SK-N-SH (cell line): ENCODE results near the gene TARDBP. TPM values are rescaled to one million over a fixed set of nuclear protein-coding genes. Genes with fewer than 3 reads are reported as not detected.

ENCODE experiments used
- CTCF ChIA-PET: fragments of 300-600, 350-600 bp; formaldehyde crosslinking; extraction: SDS; loops from one replicate; lab custom pipeline; 2021; lab: Yijun Ruan, JAX
- POLR2A ChIA-PET: fragments of 350-600 bp; sonication (Branson Sonifier 250); formaldehyde crosslinking; extraction: SDS; loops from one replicate; lab custom pipeline; 2020; ENCODE audit warnings: antibody characterized with exemption, inconsistent platforms; lab: Yijun Ruan, JAX
- DNase-seq: peaks from one replicate; pipeline ENCODE4 v3.0.0; 2012
- H2AFZ ChIP-seq: fragments of 200-600 bp; sonication (generic); 2 replicates; pipeline ENCODE4 v1.8.1; 2016; ENCODE audit warnings: antibody characterized with exemption, mild to moderate bottlenecking, low read depth
- H3F3A ChIP-seq: fragments of 200-600 bp; sonication (generic); replicated peaks from 2 replicates; pipeline ENCODE3; 2016; ENCODE audit warnings: antibody characterized with exemption, mild to moderate bottlenecking; ENCODE audit not compliant: insufficient read depth
- H3K27ac ChIP-seq, 2 experiments: fragments of 200-500 bp in 1 of 2; fragments of 200-600 bp in 1 of 2; sonication (Bioruptor generic) in 1 of 2; sonication (generic), shearing (Covaris generic) in 1 of 2; 2 replicates each; pipeline versions ENCODE4 v1.5.1 to v1.6.1; 2014 to 2016; ENCODE audit warnings: low read depth in 2 of 2, inconsistent platforms in 1 of 2, low read length in 1 of 2, mild to moderate bottlenecking in 1 of 2, mixed read lengths in 1 of 2
- H3K27me3 ChIP-seq: fragments of 200-600 bp; sonication (generic), shearing (Covaris generic); 2 replicates; pipeline ENCODE4 v1.6.1; 2016; ENCODE audit warnings: mixed run types; ENCODE audit not compliant: insufficient read depth
- H3K36me3 ChIP-seq, 2 experiments: fragments of 200-500 bp in 1 of 2; fragments of 200-600 bp in 1 of 2; sonication (Bioruptor generic) in 1 of 2; sonication (generic) in 1 of 2; replicated peaks in 1 of 2; 2 replicates each; pipeline versions ENCODE3 to v1.5.1; 2014 to 2016; ENCODE audit warnings: low read length in 1 of 2, mild to moderate bottlenecking in 1 of 2; ENCODE audit not compliant: insufficient read depth in 2 of 2, control insufficient read depth in 1 of 2
- H3K4me1 ChIP-seq, 2 experiments: fragments of 200-500 bp in 1 of 2; fragments of 200-600 bp in 1 of 2; sonication (Bioruptor generic) in 1 of 2; sonication (generic), shearing (Covaris generic) in 1 of 2; 2 replicates each; pipeline versions ENCODE4 v1.5.1 to v1.6.1; 2014 to 2016; ENCODE audit warnings: low read depth in 1 of 2, low read length in 1 of 2, mixed run types in 1 of 2; ENCODE audit not compliant: insufficient read depth in 2 of 2, control insufficient read depth in 1 of 2
- H3K4me2 ChIP-seq: fragments of 200-600 bp; sonication (generic), shearing (Covaris generic); 2 replicates; pipeline ENCODE4 v1.6.1; 2017; ENCODE audit warnings: mixed run types
- H3K4me3 ChIP-seq, 2 experiments: fragments of 200-500 bp in 1 of 2; fragments of 200-600 bp in 1 of 2; sonication (Bioruptor generic) in 1 of 2; sonication (generic), shearing (Covaris generic) in 1 of 2; 2 replicates each; pipeline versions ENCODE4 v1.5.1 to v1.8.1; 2014 to 2016; ENCODE audit warnings: low read depth in 2 of 2, inconsistent platforms in 1 of 2, low read length in 1 of 2, mild to moderate bottlenecking in 1 of 2, mixed read lengths in 1 of 2, moderate library complexity in 1 of 2
- H3K79me2 ChIP-seq: fragments of 200-600 bp; sonication (generic); 2 replicates; pipeline ENCODE4 v1.8.1; 2017; ENCODE audit warnings: mild to moderate bottlenecking; ENCODE audit not compliant: insufficient read depth
- H3K9ac ChIP-seq: fragments of 200-600 bp; sonication (generic); 2 replicates; pipeline ENCODE4 v1.6.1; 2017; ENCODE audit warnings: mixed run types
- H3K9me2 ChIP-seq: fragments of 200-600 bp; sonication (generic); 2 replicates; pipeline ENCODE4 v1.6.1; 2017; ENCODE audit warnings: mixed run types
- H3K9me3 ChIP-seq: fragments of 200-600 bp; sonication (generic); 2 replicates; pipeline ENCODE4 v1.6.1; 2017; ENCODE audit warnings: mixed run types, mild to moderate bottlenecking, moderate library complexity
- H4K20me1 ChIP-seq: fragments of 200-600 bp; sonication (generic); 2 replicates; pipeline ENCODE4 v1.6.1; 2017; ENCODE audit warnings: mild to moderate bottlenecking, mixed run types; ENCODE audit not compliant: insufficient read depth
- CHD2 ChIP-seq: fragments of 150-350 bp; IDR thresholded peaks from 2 replicates; pipeline ENCODE4 v1.6.1; 2018; ENCODE audit warnings: low read length; ENCODE audit not compliant: partially characterized antibody
- ELF1 ChIP-seq: IDR thresholded peaks from 2 replicates; pipeline ENCODE4 v1.4.0; 2012
- EZH2phosphoT487 ChIP-seq: fragments of 200-600 bp; sonication (generic); IDR thresholded peaks from 2 replicates; pipeline ENCODE4 v1.6.1; 2017; ENCODE audit warnings: low read depth, mixed run types, mild to moderate bottlenecking, antibody characterized with exemption, moderate library complexity, borderline replicate concordance
- FOXJ3 ChIP-seq: sonication (generic); formaldehyde crosslinking; IDR thresholded peaks from 2 replicates; pipeline ENCODE4 v1.5.1; 2020; ENCODE audit warnings: mild to moderate bottlenecking, missing genetic modification reagents
- GABPA ChIP-seq: IDR thresholded peaks from 2 replicates; pipeline ENCODE4 v1.4.0; 2012; ENCODE audit warnings: low read depth, mild to moderate bottlenecking
- MEF2A ChIP-seq: IDR thresholded peaks from 2 replicates; pipeline ENCODE4 v1.4.0; 2012; ENCODE audit warnings: low read depth, borderline replicate concordance
- MXI1 ChIP-seq: IDR thresholded peaks from 2 replicates; pipeline ENCODE4 v1.6.1; 2012; ENCODE audit warnings: mild to moderate bottlenecking, low read depth, low read length, improper control_type of control experiment
- RAD21 ChIP-seq: IDR thresholded peaks from 2 replicates; pipeline ENCODE4 v1.6.1; 2012; ENCODE audit warnings: mild to moderate bottlenecking, low read length
- RFX5 ChIP-seq: IDR thresholded peaks from 2 replicates; pipeline ENCODE4 v1.6.1; 2012; ENCODE audit warnings: mild to moderate bottlenecking, improper control_type of control experiment, low read length
- RXRA ChIP-seq: IDR thresholded peaks from 2 replicates; pipeline ENCODE4 v1.4.0; 2012; ENCODE audit warnings: low read depth, mild to moderate bottlenecking, borderline replicate concordance
- SMC3 ChIP-seq: IDR thresholded peaks from 2 replicates; pipeline ENCODE4 v1.6.1; 2012; ENCODE audit warnings: low read depth, low read length, improper control_type of control experiment
- WGBS: methylation state at CpG from one replicate; pipeline ENCODE4 v1.1.6; 2017; ENCODE audit warnings: low lambda C conversion rate; 5-methylcytosine and 5-hydroxymethylcytosine counted together
- polyA plus RNA-seq, 3 experiments: library from polyadenylated mRNA; depleted of rRNA; stranded (reverse); fragments of >200 nt; gene quantifications; 2 replicates each; pipeline ENCODE4 v1.2.3, GENCODE V29; 2012
- TF ChIP-seq, protein P1 (sequence below): IDR thresholded peaks from 2 replicates; pipeline ENCODE4 v1.6.1; 2012; ENCODE audit warnings: mild to moderate bottlenecking, low read depth, low read length, moderate library complexity
- TF ChIP-seq, protein P2 (sequence below): IDR thresholded peaks from 2 replicates; pipeline ENCODE4 v1.4.0; 2012; ENCODE audit warnings: low read depth, borderline replicate concordance
- TF ChIP-seq, protein P3 (sequence below): IDR thresholded peaks from 2 replicates; pipeline ENCODE4; 2012
- TF ChIP-seq, protein P4 (sequence below): fragments of 150-350 bp; IDR thresholded peaks from 2 replicates; pipeline ENCODE4 v1.6.1; 2017; ENCODE audit warnings: antibody characterized with exemption, low read length, low read depth, borderline replicate concordance
- TF ChIP-seq, protein P5 (sequence below): IDR thresholded peaks from 2 replicates; pipeline ENCODE4 v1.4.0; 2012; ENCODE audit warnings: low read depth, borderline replicate concordance
- TF ChIP-seq, protein P6 (sequence below): fragments of 200-600 bp; sonication (generic); IDR thresholded peaks from 2 replicates; pipeline ENCODE4 v1.6.1; 2017; ENCODE audit warnings: antibody characterized with exemption, mild to moderate bottlenecking, moderate library complexity
- TF ChIP-seq, protein P7 (sequence below): IDR thresholded peaks from 2 replicates; pipeline ENCODE4 v1.4.0; 2012; ENCODE audit warnings: low read depth

TARDBP gene
- polyA plus RNA-seq, 1 of the 3 experiments (the other 2 are of a cell fraction): 207 TPM

DNA sequence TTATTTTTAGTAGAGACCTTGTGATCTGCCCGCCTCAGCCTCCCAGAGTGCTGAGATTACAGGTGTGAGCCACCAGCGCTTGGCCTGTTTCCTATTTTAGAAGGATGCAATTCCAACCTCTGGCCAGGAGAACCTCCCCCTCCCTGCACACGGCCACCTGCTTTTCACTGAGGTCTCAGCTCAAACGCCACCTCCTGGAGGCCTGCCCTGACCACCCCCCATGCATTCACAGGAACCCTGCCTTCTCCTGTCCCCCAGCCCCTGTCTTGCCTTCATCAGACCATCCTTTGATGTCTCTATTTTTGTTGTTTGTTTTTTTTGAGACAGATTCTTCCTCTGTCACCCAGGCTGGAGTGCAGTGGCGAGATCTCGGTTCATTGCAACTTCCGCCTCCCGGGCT, 45.0 kb downstream of the TARDBP start (continued):
- TF ChIP-seq, protein P1, sequence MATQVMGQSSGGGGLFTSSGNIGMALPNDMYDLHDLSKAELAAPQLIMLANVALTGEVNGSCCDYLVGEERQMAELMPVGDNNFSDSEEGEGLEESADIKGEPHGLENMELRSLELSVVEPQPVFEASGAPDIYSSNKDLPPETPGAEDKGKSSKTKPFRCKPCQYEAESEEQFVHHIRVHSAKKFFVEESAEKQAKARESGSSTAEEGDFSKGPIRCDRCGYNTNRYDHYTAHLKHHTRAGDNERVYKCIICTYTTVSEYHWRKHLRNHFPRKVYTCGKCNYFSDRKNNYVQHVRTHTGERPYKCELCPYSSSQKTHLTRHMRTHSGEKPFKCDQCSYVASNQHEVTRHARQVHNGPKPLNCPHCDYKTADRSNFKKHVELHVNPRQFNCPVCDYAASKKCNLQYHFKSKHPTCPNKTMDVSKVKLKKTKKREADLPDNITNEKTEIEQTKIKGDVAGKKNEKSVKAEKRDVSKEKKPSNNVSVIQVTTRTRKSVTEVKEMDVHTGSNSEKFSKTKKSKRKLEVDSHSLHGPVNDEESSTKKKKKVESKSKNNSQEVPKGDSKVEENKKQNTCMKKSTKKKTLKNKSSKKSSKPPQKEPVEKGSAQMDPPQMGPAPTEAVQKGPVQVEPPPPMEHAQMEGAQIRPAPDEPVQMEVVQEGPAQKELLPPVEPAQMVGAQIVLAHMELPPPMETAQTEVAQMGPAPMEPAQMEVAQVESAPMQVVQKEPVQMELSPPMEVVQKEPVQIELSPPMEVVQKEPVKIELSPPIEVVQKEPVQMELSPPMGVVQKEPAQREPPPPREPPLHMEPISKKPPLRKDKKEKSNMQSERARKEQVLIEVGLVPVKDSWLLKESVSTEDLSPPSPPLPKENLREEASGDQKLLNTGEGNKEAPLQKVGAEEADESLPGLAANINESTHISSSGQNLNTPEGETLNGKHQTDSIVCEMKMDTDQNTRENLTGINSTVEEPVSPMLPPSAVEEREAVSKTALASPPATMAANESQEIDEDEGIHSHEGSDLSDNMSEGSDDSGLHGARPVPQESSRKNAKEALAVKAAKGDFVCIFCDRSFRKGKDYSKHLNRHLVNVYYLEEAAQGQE: no peak
- TF ChIP-seq CHD2 (no peak), MEF2A (no peak), MXI1 (no peak)
- TF ChIP-seq, protein P2, sequence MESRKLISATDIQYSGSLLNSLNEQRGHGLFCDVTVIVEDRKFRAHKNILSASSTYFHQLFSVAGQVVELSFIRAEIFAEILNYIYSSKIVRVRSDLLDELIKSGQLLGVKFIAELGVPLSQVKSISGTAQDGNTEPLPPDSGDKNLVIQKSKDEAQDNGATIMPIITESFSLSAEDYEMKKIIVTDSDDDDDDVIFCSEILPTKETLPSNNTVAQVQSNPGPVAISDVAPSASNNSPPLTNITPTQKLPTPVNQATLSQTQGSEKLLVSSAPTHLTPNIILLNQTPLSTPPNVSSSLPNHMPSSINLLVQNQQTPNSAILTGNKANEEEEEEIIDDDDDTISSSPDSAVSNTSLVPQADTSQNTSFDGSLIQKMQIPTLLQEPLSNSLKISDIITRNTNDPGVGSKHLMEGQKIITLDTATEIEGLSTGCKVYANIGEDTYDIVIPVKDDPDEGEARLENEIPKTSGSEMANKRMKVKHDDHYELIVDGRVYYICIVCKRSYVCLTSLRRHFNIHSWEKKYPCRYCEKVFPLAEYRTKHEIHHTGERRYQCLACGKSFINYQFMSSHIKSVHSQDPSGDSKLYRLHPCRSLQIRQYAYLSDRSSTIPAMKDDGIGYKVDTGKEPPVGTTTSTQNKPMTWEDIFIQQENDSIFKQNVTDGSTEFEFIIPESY: no peak
- TF ChIP-seq, protein P3, sequence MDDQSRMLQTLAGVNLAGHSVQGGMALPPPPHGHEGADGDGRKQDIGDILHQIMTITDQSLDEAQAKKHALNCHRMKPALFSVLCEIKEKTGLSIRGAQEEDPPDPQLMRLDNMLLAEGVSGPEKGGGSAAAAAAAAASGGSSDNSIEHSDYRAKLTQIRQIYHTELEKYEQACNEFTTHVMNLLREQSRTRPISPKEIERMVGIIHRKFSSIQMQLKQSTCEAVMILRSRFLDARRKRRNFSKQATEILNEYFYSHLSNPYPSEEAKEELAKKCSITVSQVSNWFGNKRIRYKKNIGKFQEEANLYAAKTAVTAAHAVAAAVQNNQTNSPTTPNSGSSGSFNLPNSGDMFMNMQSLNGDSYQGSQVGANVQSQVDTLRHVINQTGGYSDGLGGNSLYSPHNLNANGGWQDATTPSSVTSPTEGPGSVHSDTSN: no peak
- TF ChIP-seq, protein P4, sequence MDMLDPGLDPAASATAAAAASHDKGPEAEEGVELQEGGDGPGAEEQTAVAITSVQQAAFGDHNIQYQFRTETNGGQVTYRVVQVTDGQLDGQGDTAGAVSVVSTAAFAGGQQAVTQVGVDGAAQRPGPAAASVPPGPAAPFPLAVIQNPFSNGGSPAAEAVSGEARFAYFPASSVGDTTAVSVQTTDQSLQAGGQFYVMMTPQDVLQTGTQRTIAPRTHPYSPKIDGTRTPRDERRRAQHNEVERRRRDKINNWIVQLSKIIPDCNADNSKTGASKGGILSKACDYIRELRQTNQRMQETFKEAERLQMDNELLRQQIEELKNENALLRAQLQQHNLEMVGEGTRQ: no peak

DNA sequence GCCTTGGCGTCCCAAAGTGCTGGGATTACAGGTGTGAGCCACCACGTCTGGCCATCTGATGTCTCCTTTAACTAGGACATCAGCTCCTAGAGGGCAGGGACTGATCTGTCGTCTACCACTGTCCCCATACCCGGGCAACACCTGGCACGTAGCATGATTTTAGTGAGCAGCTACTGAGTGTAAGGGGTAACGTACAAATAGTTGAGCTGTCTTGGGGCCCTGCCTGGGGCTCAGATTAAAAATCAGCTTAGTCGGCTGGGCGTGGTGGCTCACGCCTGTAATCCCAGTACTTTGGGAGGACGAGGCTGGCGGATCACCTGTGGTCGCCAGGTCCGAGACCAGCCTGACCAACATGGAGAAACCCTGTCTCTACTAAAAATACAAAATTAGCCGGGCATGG, 45.6 kb downstream of the TARDBP start:
- no peak for DNase-seq
- H3K79me2 ChIP-seq: peaks cover 31% of the 10 kb centered on the region
- H3K9me3 ChIP-seq: no peaks in the 10 kb centered on the region
- no peak overlapping the region for H2AFZ ChIP-seq
- WGBS: 95% methylated on average over 13 of the region's 14 CpGs
- peaks cover 4% of the 10 kb centered on the region; the same call in 1 of the 2 replicates for H4K20me1 ChIP-seq
- H3K36me3 ChIP-seq: peaks cover 0 to 17% of the 10 kb centered on the region in 2 experiments
- H3K27ac ChIP-seq: no peak overlapping the region
- H3K4me1 ChIP-seq: peaks cover 5 to 20% of the 10 kb centered on the region in 2 experiments; a peak in 3 of 4 replicates
- H3K27me3 ChIP-seq: no peaks in the 10 kb centered on the region
- peaks cover 5% of the 10 kb centered on the region for H3F3A ChIP-seq
- no peak overlapping the region for H3K9ac ChIP-seq
- H3K9me2 ChIP-seq: no peaks in the 10 kb centered on the region
- H3K4me2 ChIP-seq: no peak overlapping the region
- no peak overlapping the region; a peak in 1 of 4 replicates for H3K4me3 ChIP-seq
- ChIA-PET CTCF (interaction anchor here (3.7 kb wide), 1 partner anchor 20 kb away, joined by 34 read pairs; no protein-coding TSS in a partner anchor), POLR2A (no interaction called here)
- TF ChIP-seq RAD21: no peak
- TF ChIP-seq FOXJ3 (CRISPR knock-in tag): no peak
- no peak for TF ChIP-seq SMC3
- TF ChIP-seq ELF1: no peak
- TF ChIP-seq, protein P5, sequence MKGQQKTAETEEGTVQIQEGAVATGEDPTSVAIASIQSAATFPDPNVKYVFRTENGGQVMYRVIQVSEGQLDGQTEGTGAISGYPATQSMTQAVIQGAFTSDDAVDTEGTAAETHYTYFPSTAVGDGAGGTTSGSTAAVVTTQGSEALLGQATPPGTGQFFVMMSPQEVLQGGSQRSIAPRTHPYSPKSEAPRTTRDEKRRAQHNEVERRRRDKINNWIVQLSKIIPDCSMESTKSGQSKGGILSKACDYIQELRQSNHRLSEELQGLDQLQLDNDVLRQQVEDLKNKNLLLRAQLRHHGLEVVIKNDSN: no peak
- TF ChIP-seq, protein P6, sequence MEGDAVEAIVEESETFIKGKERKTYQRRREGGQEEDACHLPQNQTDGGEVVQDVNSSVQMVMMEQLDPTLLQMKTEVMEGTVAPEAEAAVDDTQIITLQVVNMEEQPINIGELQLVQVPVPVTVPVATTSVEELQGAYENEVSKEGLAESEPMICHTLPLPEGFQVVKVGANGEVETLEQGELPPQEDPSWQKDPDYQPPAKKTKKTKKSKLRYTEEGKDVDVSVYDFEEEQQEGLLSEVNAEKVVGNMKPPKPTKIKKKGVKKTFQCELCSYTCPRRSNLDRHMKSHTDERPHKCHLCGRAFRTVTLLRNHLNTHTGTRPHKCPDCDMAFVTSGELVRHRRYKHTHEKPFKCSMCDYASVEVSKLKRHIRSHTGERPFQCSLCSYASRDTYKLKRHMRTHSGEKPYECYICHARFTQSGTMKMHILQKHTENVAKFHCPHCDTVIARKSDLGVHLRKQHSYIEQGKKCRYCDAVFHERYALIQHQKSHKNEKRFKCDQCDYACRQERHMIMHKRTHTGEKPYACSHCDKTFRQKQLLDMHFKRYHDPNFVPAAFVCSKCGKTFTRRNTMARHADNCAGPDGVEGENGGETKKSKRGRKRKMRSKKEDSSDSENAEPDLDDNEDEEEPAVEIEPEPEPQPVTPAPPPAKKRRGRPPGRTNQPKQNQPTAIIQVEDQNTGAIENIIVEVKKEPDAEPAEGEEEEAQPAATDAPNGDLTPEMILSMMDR: no peak
- TF ChIP-seq EZH2phosphoT487: no peak
- TF ChIP-seq, protein P2: no peak
- no peak for TF ChIP-seq RFX5
- TF ChIP-seq, protein P7, sequence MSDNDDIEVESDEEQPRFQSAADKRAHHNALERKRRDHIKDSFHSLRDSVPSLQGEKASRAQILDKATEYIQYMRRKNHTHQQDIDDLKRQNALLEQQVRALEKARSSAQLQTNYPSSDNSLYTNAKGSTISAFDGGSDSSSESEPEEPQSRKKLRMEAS: no peak
- no peak for TF ChIP-seq RXRA
- TF ChIP-seq GABPA: no peak
